Esophagus (tissue), 2 donors: ENCODE data around the gene KHDC1L. TPM values are rescaled to one million over a fixed set of nuclear protein-coding genes. Genes with fewer than 3 reads are reported as not detected.
"Not testable (repeated sequence)": the region's sequence is repeated elsewhere in the genome, so short reads cannot be mapped to it uniquely, and the experiment has no call there.

ENCODE experiments used
- H3K27ac ChIP-seq, 2 donors: one replicate each; pipeline ENCODE4 v1.5.1; 2013; ENCODE audit warnings: low read depth in 2 of 2, mild to moderate bottlenecking in 2 of 2, inconsistent platforms in 1 of 2, low read length in 1 of 2, moderate library complexity in 1 of 2
- H3K27me3 ChIP-seq, 2 donors: one replicate each; pipeline ENCODE4 v1.6.1; 2013; ENCODE audit warnings: low read length in 2 of 2, control low read depth in 1 of 2, mild to moderate bottlenecking in 1 of 2; ENCODE audit not compliant: insufficient read depth in 2 of 2, control insufficient read depth in 1 of 2
- H3K36me3 ChIP-seq, 2 donors: one replicate each; pipeline ENCODE4 v1.6.1; 2013; ENCODE audit warnings: low read length in 1 of 2; ENCODE audit not compliant: control insufficient read depth in 2 of 2, insufficient read depth in 2 of 2
- H3K4me1 ChIP-seq, 2 donors: one replicate each; pipeline ENCODE4 v1.6.1; 2013; ENCODE audit warnings: low read length in 1 of 2; ENCODE audit not compliant: control insufficient read depth in 2 of 2, insufficient read depth in 2 of 2
- H3K4me3 ChIP-seq, 2 donors: one replicate each; pipeline ENCODE4 v1.5.1; 2013; ENCODE audit warnings: low read length in 2 of 2, mild to moderate bottlenecking in 2 of 2, low read depth in 1 of 2, moderate library complexity in 1 of 2
- H3K9me3 ChIP-seq, 2 donors: one replicate each; pipeline ENCODE4 v1.6.1; 2013; ENCODE audit warnings: mild to moderate bottlenecking in 2 of 2, low read depth in 1 of 2, low read length in 1 of 2, moderate library complexity in 1 of 2; ENCODE audit not compliant: control insufficient read depth in 2 of 2, insufficient read depth in 1 of 2
- WGBS, 2 donors: extraction: QIAGEN DNeasy Blood & Tissue Kit; methylation state at CpG; one replicate each; pipeline ENCODE4 v1.1.7; 2013; 5-methylcytosine and 5-hydroxymethylcytosine counted together
- polyA plus RNA-seq, 2 donors: library from polyadenylated mRNA; stranded (reverse); fragments of 200-250 nt; gene quantifications; one replicate each; pipeline ENCODE4 v1.2.3, GENCODE V29; 2013
- donor health status: healthy with polysubstance abuse.
- donor health status: Bipolar disorder and iron deficiency.

KHDC1L gene
- polyA plus RNA-seq, 2 donors = 0.22 TPM; not detected in 1

GRCh38 chr6:73209117-73209516, 16.2 kb downstream of the KHDC1L start:
- Histone ChIP-seq H3K9me3 (no peaks in the 10 kb centered on the region), H3K4me1 (no peaks in the 10 kb centered on the region), H3K27ac (no peak overlapping the region), H3K36me3 (no peaks in the 10 kb centered on the region), H3K27me3 (no peaks in the 10 kb centered on the region), H3K4me3 (no peak overlapping the region)
- whole genome bisulfite sequencing, 2 donors = 74 to 92% methylated on average over 9 of the region's 9 CpGs

- H3K4me1 ChIP-seq = no peaks in the 10 kb centered on the region
- WGBS, 2 donors = 62 to 72% methylated on average over 3 of the region's 3 CpGs
- H3K27ac ChIP-seq = no peak overlapping the region
- no peaks in the 10 kb centered on the region for H3K27me3 ChIP-seq
- H3K4me3 ChIP-seq = no peak overlapping the region
- no peaks in the 10 kb centered on the region for H3K36me3 ChIP-seq
- H3K9me3 ChIP-seq = no peaks in the 10 kb centered on the region
Measured at GRCh38 chr6:73207221-73207837, 18.0 kb downstream of the KHDC1L start.

GRCh38 chr6:73204252-73204651, 21.0 kb downstream of the KHDC1L start:
- H3K27ac ChIP-seq = no peak overlapping the region
- no peaks in the 10 kb centered on the region for H3K27me3 ChIP-seq
- H3K36me3 ChIP-seq = no peaks in the 10 kb centered on the region
- H3K4me3 ChIP-seq = no peak overlapping the region
- no peaks in the 10 kb centered on the region for H3K4me1 ChIP-seq
- 70 to 75% methylated on average over 4 of the region's 4 CpGs for WGBS, 2 donors
- H3K9me3 ChIP-seq = no peaks in the 10 kb centered on the region

GRCh38 chr6:73203098-73203497, 22.2 kb downstream of the KHDC1L start:
- H3K9me3 ChIP-seq = no peaks in the 10 kb centered on the region
- WGBS, 2 donors = 92% methylated on average over 1 of the region's 1 CpG
- no peaks in the 10 kb centered on the region for H3K36me3 ChIP-seq
- no peak overlapping the region for H3K27ac ChIP-seq
- H3K27me3 ChIP-seq = no peaks in the 10 kb centered on the region
- H3K4me3 ChIP-seq = no peak overlapping the region
- no peaks in the 10 kb centered on the region for H3K4me1 ChIP-seq

DNA sequence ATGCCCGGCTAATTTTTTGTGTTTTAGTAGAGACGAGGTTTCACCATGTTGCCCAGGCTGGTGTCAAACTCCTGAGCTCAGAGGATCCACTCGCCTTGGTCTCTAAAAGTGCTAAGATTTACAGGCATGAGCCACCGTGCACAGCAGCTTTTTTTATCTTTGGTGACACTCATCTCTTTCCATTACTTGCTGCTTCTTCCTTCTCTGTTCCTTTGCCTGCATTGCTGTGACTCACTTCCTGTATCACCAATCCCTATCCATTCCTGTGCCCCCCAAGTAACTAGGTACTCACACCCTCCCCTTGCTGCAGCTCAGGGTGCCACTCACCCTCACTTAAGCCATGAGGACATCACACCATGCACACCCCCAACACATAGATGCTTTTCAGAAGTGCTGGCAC, 24.6 kb downstream of the KHDC1L start:
- H3K27ac ChIP-seq = no peak overlapping the region
- no peaks in the 10 kb centered on the region for H3K27me3 ChIP-seq
- WGBS, 2 donors = 85 to 87% methylated on average over 4 of the region's 4 CpGs
- no peak overlapping the region for H3K4me3 ChIP-seq
- H3K36me3 ChIP-seq = no peaks in the 10 kb centered on the region
- H3K4me1 ChIP-seq = no peaks in the 10 kb centered on the region
- H3K9me3 ChIP-seq = no peaks in the 10 kb centered on the region

GRCh38 chr6:73200247-73200646, 25.0 kb downstream of the KHDC1L start:
- H3K4me1 ChIP-seq = no peaks in the 10 kb centered on the region
- H3K4me3 ChIP-seq = no peak overlapping the region
- WGBS, 2 donors = 84 to 90% methylated on average over 3 of the region's 3 CpGs
- no peaks in the 10 kb centered on the region for H3K9me3 ChIP-seq
- H3K36me3 ChIP-seq = no peaks in the 10 kb centered on the region
- H3K27me3 ChIP-seq = no peaks in the 10 kb centered on the region
- H3K27ac ChIP-seq = no peak overlapping the region

GRCh38 chr6:73194744-73195143, 30.6 kb downstream of the KHDC1L start:
- H3K36me3 ChIP-seq = no peaks in the 10 kb centered on the region
- no peaks in the 10 kb centered on the region for H3K9me3 ChIP-seq
- 94 to 95% methylated on average over 7 of the region's 7 CpGs for WGBS, 2 donors
- no peaks in the 10 kb centered on the region for H3K27me3 ChIP-seq
- H3K4me3 ChIP-seq = no peak overlapping the region
- no peak overlapping the region for H3K27ac ChIP-seq
- H3K4me1 ChIP-seq = no peaks in the 10 kb centered on the region

- not testable (repeated sequence) for H3K27me3 ChIP-seq, H3K4me3 ChIP-seq, H3K36me3 ChIP-seq, H3K4me1 ChIP-seq, H3K9me3 ChIP-seq, H3K27ac ChIP-seq
- WGBS, 2 donors = 94 to 98% methylated on average over 4 of the region's 4 CpGs
Measured at GRCh38 chr6:73193302-73193701, 32.0 kb downstream of the KHDC1L start.

DNA sequence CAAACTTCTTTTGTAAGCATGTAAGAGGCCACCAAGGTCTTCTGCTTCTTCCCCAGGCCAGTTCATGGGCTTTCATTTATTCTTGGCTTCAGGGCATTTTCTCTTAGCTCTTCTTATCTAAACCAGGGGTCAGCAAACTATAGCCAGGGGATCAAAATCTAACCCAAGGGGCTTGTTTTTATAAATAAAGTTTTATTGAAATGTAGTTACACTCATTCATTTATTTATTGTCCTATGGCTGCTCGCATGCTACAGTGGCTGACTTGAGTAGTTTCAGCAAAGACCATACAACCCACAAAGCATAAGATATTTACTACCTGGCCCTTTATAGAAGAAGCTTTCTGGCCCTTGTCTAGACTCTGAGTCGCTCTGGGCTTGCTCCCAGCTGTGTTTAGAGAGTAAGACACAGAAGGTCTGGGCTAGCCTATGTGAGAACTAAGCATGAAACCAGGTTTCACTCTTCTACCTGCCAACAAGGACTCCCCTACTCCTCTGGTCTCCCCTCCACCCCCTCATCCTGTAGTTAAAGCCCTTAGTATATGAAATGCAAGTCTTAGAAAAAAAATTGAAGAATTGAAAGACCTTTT, 43.2 kb downstream of the KHDC1L start:
- WGBS, 2 donors = 87 to 91% methylated on average over 2 of the region's 2 CpGs
- Histone ChIP-seq H3K4me3 (no peak overlapping the region), H3K27ac (no peak overlapping the region), H3K36me3 (no peaks in the 10 kb centered on the region), H3K9me3 (no peaks in the 10 kb centered on the region), H3K27me3 (no peaks in the 10 kb centered on the region), H3K4me1 (no peaks in the 10 kb centered on the region)
